K562 (cell line): Measurements from ENCODE around the gene PSMD9. TPM values are rescaled to one million over a fixed set of nuclear protein-coding genes. Genes with fewer than 3 reads are reported as not detected.

Experiments used
- ATAC-seq: fragments of 200-7000 bp; cut with Tn5 transposase; 3 replicates; pipeline ENCODE4 v1.9.1; 2020; ENCODE audit warnings: moderate library complexity
- BruUV-seq: library from RNA; stranded (reverse); fragments of 400-500 nt; replicated peaks from 2 replicates; lab custom pipeline; 2021; lab: Mats Ljungman, UMichigan
- CTCF ChIA-PET: fragments of 300-600 bp; formaldehyde crosslinking; extraction: SDS; loops from one replicate; lab custom pipeline; 2021; ENCODE audit warnings: low intra/inter-chr PET ratio; lab: Yijun Ruan, JAX
- POLR2A ChIA-PET: fragments of 300-600, 350-650 bp; sonication (Branson Sonifier 250); formaldehyde crosslinking; extraction: SDS; loops from one replicate; lab custom pipeline; 2021; ENCODE audit warnings: antibody characterized with exemption, inconsistent platforms; lab: Yijun Ruan, JAX
- DNase-seq, 4 experiments: peaks; one replicate each; pipeline versions ENCODE4 v3.0.0 to v3.0.0-alpha.2; 2011 to 2018; ENCODE audit warnings: low spot score in 3 of 4, mixed read lengths in 3 of 4; ENCODE audit errors: extremely low read depth in 1 of 4
- FAIRE-seq: peaks from 2 replicates; lab custom pipeline; 2011; peaks lifted over from hg19 to GRCh38; lab: Jason Lieb, UNC
- H2AFZ ChIP-seq: 2 replicates; pipeline ENCODE4 v1.6.0; 2011; ENCODE audit warnings: low read depth, low read length, control low read depth, inconsistent platforms
- H3K27ac ChIP-seq: fragments of 200-600 bp; 3 replicates; pipeline ENCODE4 v1.8.0; 2011; ENCODE audit warnings: low read depth, mild to moderate bottlenecking, control low read depth, inconsistent platforms, low read length, moderate library complexity, mixed read lengths; ENCODE audit errors: extremely low read depth
- H3K27me3 ChIP-seq, 2 experiments: fragments of 300-600 bp in 1 of 2; 2 replicates in 1 of 2; 3 replicates in 1 of 2; pipeline versions ENCODE4 v1.6.0 to v1.8.0; 2011; ENCODE audit warnings: inconsistent platforms in 2 of 2, low read length in 2 of 2, mild to moderate bottlenecking in 1 of 2, mixed read lengths in 1 of 2, moderate library complexity in 1 of 2; ENCODE audit not compliant: control insufficient read depth in 2 of 2, insufficient read depth in 2 of 2
- H3K36me3 ChIP-seq: fragments of 300-600 bp; 3 replicates; pipeline ENCODE4 v1.8.0; 2011; ENCODE audit warnings: mild to moderate bottlenecking, low read length, inconsistent platforms; ENCODE audit not compliant: control insufficient read depth, insufficient read depth
- H3K4me1 ChIP-seq, 2 experiments: fragments of 200-600 bp in 1 of 2; replicated peaks in 1 of 2; 2 replicates in 1 of 2; 3 replicates in 1 of 2; pipeline versions ENCODE4 v1.5.1 to v1.8.0; 2011; ENCODE audit warnings: inconsistent platforms in 2 of 2, low read length in 2 of 2, mild to moderate bottlenecking in 1 of 2, mixed read lengths in 1 of 2, moderate library complexity in 1 of 2; ENCODE audit not compliant: control insufficient read depth in 2 of 2, insufficient read depth in 2 of 2
- H3K4me2 ChIP-seq: 2 replicates; pipeline ENCODE4 v1.6.1; 2011; ENCODE audit warnings: low read length, control low read depth, inconsistent platforms, mixed read lengths; ENCODE audit not compliant: insufficient read depth
- H3K4me3 ChIP-seq: fragments of 200-600 bp; sonication (generic), shearing (Covaris generic); 2 replicates; pipeline ENCODE4 v1.5.1; 2016; ENCODE audit warnings: control low read depth, inconsistent platforms
- H3K79me2 ChIP-seq: fragments of 200-600 bp; 3 replicates; pipeline ENCODE4 v1.8.0; 2011; ENCODE audit warnings: low read length, inconsistent platforms; ENCODE audit not compliant: control insufficient read depth, insufficient read depth
- H3K9ac ChIP-seq, 2 experiments: 2 replicates each; pipeline versions ENCODE4 v1.6.0 to v1.6.1; 2011; ENCODE audit warnings: low read depth in 2 of 2, low read length in 2 of 2, control low read depth in 1 of 2, inconsistent platforms in 1 of 2, mild to moderate bottlenecking in 1 of 2, mixed read lengths in 1 of 2; ENCODE audit not compliant: insufficient read depth in 1 of 2
- H3K9me1 ChIP-seq: one replicate; pipeline ENCODE4 v1.6.0; 2011; ENCODE audit warnings: inconsistent platforms, mild to moderate bottlenecking, low read length, moderate library complexity; ENCODE audit not compliant: control insufficient read depth, insufficient read depth
- H3K9me3 ChIP-seq: replicated peaks from 2 replicates; pipeline ENCODE4 v1.5.1; 2011; ENCODE audit warnings: low read depth, low read length, inconsistent platforms; ENCODE audit not compliant: control insufficient read depth, insufficient read depth
- H4K20me1 ChIP-seq: replicated peaks from 2 replicates; pipeline ENCODE4 v1.6.1; 2011; ENCODE audit warnings: low read length, inconsistent platforms, mixed read lengths; ENCODE audit not compliant: control insufficient read depth, insufficient read depth
- DDX20 ChIP-seq: fragments of 450-650 bp; IDR thresholded peaks from 2 replicates; pipeline ENCODE4 v1.6.1; 2016; ENCODE audit warnings: missing genetic modification characterization, low read depth, mild to moderate bottlenecking, missing compliant biosample characterization, moderate library complexity
- NFRKB ChIP-seq: fragments of 450-650 bp; IDR thresholded peaks from 2 replicates; pipeline ENCODE4 v1.6.1; 2016; ENCODE audit warnings: low read depth
- YBX1 ChIP-seq: fragments of 450-650 bp; IDR thresholded peaks from 2 replicates; pipeline ENCODE4 v1.7.1; 2016; ENCODE audit warnings: mild to moderate bottlenecking
- ZC3H4 ChIP-seq: sonication (generic); formaldehyde crosslinking; IDR thresholded peaks from 2 replicates; pipeline ENCODE4 v1.9.0; 2021; ENCODE audit warnings: missing genetic modification reagents, borderline replicate concordance
- WGBS: fragments of 100-300 bp; shearing (Covaris generic); methylation state at CpG from one replicate; pipeline ENCODE4 v1.1.6; 2016; ENCODE audit warnings: low coverage, mixed read lengths; ENCODE audit not compliant: insufficient coverage; ENCODE audit errors: missing lambda C conversion rate; 5-methylcytosine and 5-hydroxymethylcytosine counted together
- in situ Hi-C: fragments of 300-500 bp; cut with MboI; formaldehyde crosslinking; loops from 4 replicates; pipeline ENCODE4 v1.15.0; 2018; ENCODE audit warnings: inconsistent platforms, mixed read lengths
- intact Hi-C: fragments of 100-400 bp; cut with micrococcal nuclease; formaldehyde crosslinking; loops from 2 replicates; pipeline ENCODE4 v1.14.2; 2022
- polyA plus RNA-seq, 8 experiments: library from polyadenylated mRNA; depleted of rRNA in 4 of 8; stranded (reverse) in 5 of 8; unstranded in 3 of 8; fragments of >200 nt; fragmentation: Nextera tagmentation in 2 of 8; fragmentation: Illumina TruSeq in 1 of 8; extraction: Ambion mirVana in 2 of 8; extraction: Trizol in 1 of 8; gene quantifications; 2 replicates each; pipeline versions ENCODE4 v1.2.1 to v1.2.3, GENCODE V29; 2011 to 2014; ENCODE audit warnings: inconsistent platforms in 1 of 8, missing spikeins in 1 of 8
- total RNA-seq, 7 experiments: library from RNA; depleted of rRNA in 6 of 7; stranded (reverse); fragments of >200 nt in 6 of 7; fragmentation: Illumina TruSeq in 2 of 7; extraction: Trizol in 2 of 7; gene quantifications; 2 replicates each; pipeline versions ENCODE4 v1.2.1 to v1.2.3, GENCODE V29; 2011 to 2021; ENCODE audit warnings: low replicate concordance in 1 of 7
- TF ChIP-seq, protein P1 (sequence below): fragments of 450-650 bp; IDR thresholded peaks from 2 replicates; pipeline ENCODE4 v1.6.1; 2016; ENCODE audit warnings: low read depth
- TF ChIP-seq, protein P2 (sequence below): fragments of 200-800 bp; sonication (Bioruptor generic); IDR thresholded peaks from 2 replicates; pipeline ENCODE4 v1.6.1; 2017; ENCODE audit warnings: missing genetic modification characterization, missing compliant biosample characterization
- TF ChIP-seq, protein P3 (sequence below): fragments of 450-650 bp; IDR thresholded peaks from 2 replicates; pipeline ENCODE4 v1.6.1; 2018; ENCODE audit warnings: mild to moderate bottlenecking, low read depth; ENCODE audit not compliant: partially characterized antibody

Gene PSMD9
- total and polyA plus RNA-seq, 9 of the 15 experiments (the other 6 are each of a cell fraction or from before 2014, with no cell fraction given), result 12.2 to 143 (median 61.3) TPM

DNA sequence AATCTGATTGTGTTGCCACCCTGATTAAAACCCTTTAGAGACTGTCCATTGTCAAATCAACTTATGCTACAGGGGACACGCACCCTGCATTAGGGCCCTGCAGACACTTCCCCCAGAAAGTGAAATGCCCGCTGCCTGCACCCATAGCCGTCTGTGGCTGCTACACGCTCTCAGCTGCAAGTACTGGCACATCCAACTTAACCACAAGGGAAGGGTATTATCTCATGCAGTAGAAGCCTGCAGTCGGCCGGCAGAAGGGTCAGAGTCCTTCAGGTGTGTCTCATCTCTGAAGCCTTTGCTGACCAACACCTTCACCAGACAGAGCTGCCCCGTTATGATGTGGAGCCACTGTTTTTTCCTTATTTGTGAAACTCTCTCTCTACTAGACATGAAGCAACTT lies 50.6 kb downstream of the PSMD9 start:
- 79% methylated on average over 7 of the region's 7 CpGs for WGBS
- Histone ChIP-seq H3K79me2 (peaks cover 19% of the 10 kb centered on the region), H3K36me3 (peaks cover 47% of the 10 kb centered on the region), H3K27ac (no peak overlapping the region), H3K9me3 (no peaks in the 10 kb centered on the region), H3K4me1 (peaks cover 16 to 18% of the 10 kb centered on the region in 2 experiments; a peak in 3 of 5 replicates), H3K27me3 (no peaks in the 10 kb centered on the region), H3K9me1 (no peaks in the 10 kb centered on the region), H3K4me2 (no peak overlapping the region), H3K4me3 (no peak overlapping the region), H2AFZ (no peak overlapping the region), H3K9ac (no peak overlapping the region), H4K20me1 (no peaks in the 10 kb centered on the region)
- BruUV-seq, result no TSS peak
- FAIRE-seq, result no peak
- POLR2A ChIA-PET, result interaction anchor here (0.6 kb wide), 1 partner anchor 19 kb away, joined by 5 read pairs; no protein-coding TSS in a partner anchor
- DNase-seq, result no peak
- CTCF ChIA-PET, result no interaction called here
- ATAC-seq, result no peak
- in situ Hi-C loops (no loop called here), intact Hi-C loops (no loop called here)
- TF ChIP-seq, protein P1, sequence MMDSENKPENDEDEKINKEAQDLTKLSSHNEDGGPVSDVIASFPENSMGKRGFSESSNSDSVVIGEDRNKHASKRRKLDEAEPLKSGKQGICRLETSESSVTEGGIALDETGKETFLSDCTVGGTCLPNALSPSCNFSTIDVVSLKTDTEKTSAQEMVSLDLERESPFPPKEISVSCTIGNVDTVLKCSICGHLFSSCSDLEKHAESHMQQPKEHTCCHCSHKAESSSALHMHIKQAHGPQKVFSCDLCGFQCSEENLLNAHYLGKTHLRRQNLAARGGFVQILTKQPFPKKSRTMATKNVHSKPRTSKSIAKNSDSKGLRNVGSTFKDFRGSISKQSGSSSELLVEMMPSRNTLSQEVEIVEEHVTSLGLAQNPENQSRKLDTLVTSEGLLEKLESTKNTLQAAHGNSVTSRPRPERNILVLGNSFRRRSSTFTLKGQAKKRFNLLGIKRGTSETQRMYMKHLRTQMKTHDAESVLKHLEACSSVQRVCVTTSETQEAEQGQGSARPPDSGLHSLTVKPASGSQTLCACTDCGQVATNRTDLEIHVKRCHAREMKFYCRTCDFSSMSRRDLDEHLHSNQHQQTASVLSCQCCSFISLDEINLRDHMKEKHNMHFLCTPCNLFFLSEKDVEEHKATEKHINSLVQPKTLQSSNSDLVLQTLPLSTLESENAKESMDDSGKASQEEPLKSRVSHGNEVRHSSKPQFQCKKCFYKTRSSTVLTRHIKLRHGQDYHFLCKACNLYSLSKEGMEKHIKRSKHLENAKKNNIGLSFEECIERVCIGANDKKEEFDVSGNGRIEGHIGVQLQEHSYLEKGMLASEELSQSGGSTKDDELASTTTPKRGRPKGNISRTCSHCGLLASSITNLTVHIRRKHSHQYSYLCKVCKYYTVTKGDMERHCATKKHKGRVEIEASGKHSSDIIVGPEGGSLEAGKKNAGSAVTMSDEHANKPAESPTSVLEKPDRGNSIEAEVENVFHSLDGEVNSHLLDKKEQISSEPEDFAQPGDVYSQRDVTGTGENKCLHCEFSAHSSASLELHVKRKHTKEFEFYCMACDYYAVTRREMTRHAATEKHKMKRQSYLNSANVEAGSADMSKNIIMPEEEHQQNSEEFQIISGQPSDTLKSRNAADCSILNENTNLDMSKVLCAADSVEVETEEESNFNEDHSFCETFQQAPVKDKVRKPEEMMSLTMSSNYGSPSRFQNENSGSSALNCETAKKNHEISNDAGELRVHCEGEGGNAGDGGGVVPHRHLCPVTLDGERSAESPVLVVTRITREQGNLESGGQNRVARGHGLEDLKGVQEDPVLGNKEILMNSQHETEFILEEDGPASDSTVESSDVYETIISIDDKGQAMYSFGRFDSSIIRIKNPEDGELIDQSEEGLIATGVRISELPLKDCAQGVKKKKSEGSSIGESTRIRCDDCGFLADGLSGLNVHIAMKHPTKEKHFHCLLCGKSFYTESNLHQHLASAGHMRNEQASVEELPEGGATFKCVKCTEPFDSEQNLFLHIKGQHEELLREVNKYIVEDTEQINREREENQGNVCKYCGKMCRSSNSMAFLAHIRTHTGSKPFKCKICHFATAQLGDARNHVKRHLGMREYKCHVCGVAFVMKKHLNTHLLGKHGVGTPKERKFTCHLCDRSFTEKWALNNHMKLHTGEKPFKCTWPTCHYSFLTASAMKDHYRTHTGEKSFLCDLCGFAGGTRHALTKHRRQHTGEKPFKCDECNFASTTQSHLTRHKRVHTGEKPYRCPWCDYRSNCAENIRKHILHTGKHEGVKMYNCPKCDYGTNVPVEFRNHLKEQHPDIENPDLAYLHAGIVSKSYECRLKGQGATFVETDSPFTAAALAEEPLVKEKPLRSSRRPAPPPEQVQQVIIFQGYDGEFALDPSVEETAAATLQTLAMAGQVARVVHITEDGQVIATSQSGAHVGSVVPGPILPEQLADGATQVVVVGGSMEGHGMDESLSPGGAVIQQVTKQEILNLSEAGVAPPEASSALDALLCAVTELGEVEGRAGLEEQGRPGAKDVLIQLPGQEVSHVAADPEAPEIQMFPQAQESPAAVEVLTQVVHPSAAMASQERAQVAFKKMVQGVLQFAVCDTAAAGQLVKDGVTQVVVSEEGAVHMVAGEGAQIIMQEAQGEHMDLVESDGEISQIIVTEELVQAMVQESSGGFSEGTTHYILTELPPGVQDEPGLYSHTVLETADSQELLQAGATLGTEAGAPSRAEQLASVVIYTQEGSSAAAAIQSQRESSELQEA, result no peak
- TF ChIP-seq, protein P2, sequence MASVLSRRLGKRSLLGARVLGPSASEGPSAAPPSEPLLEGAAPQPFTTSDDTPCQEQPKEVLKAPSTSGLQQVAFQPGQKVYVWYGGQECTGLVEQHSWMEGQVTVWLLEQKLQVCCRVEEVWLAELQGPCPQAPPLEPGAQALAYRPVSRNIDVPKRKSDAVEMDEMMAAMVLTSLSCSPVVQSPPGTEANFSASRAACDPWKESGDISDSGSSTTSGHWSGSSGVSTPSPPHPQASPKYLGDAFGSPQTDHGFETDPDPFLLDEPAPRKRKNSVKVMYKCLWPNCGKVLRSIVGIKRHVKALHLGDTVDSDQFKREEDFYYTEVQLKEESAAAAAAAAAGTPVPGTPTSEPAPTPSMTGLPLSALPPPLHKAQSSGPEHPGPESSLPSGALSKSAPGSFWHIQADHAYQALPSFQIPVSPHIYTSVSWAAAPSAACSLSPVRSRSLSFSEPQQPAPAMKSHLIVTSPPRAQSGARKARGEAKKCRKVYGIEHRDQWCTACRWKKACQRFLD (CRISPR knock-in tag), result no peak
- TF ChIP-seq ZC3H4 (CRISPR knock-in tag), result no peak
- no peak for TF ChIP-seq DDX20 (tag)
- TF ChIP-seq NFRKB, result no peak
- no peak for TF ChIP-seq YBX1
- TF ChIP-seq, protein P3, sequence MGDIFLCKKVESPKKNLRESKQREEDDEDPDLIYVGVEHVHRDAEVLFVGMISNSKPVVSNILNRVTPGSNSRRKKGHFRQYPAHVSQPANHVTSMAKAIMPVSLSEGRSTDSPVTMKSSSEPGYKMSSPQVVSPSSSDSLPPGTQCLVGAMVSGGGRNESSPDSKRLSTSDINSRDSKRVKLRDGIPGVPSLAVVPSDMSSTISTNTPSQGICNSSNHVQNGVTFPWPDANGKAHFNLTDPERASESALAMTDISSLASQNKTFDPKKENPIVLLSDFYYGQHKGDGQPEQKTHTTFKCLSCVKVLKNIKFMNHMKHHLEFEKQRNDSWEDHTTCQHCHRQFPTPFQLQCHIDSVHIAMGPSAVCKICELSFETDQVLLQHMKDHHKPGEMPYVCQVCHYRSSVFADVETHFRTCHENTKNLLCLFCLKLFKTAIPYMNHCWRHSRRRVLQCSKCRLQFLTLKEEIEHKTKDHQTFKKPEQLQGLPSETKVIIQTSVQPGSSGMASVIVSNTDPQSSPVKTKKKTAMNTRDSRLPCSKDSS, result no peak
